NCI-H146 (cell line): ENCODE data around the gene ELAC2.

Experiments used
- DNase-seq: peaks from one replicate; lab custom pipeline; 2025; lab: John Stamatoyannopoulos, UW

The ELAC2 gene

GRCh38 chr17:13017655-13018459 is at the start of gene ELAC2:
Gene ELAC2, minus strand, starts transcription at chr17:13018027. Its CDS starts 80 bp downstream, at chr17:13017947.
- peak; percentile 98 for DNase-seq

- DNase-seq = no peak
Measured at GRCh38 chr17:13065032-13065431, 47.2 kb upstream of the ELAC2 start.

- DNase-seq = no peak
Measured at GRCh38 chr17:13055131-13055530, 37.3 kb upstream of the ELAC2 start.

- no peak for DNase-seq
Measured at GRCh38 chr17:13054666-13055065, 36.8 kb upstream of the ELAC2 start.

GRCh38 chr17:13051915-13052314 is 34.1 kb upstream of the ELAC2 start:
- no peak for DNase-seq

- DNase-seq = no peak
Measured at GRCh38 chr17:13047011-13047606, 29.3 kb upstream of the ELAC2 start.

- no peak for DNase-seq
Measured at GRCh38 chr17:13046361-13046760, 28.5 kb upstream of the ELAC2 start.

- DNase-seq = no peak
Measured at GRCh38 chr17:13044572-13045065, 26.8 kb upstream of the ELAC2 start.

GRCh38 chr17:13038931-13039665 is 21.3 kb upstream of the ELAC2 start:
- no peak for DNase-seq

GRCh38 chr17:13036751-13037150 is 18.9 kb upstream of the ELAC2 start:
- no peak for DNase-seq

- no peak for DNase-seq
Measured at GRCh38 chr17:13035420-13035819, 17.6 kb upstream of the ELAC2 start.

- peak; percentile 31 for DNase-seq
Measured at GRCh38 chr17:13031718-13032350, 14.0 kb upstream of the ELAC2 start.

- DNase-seq = peak; percentile 38
Measured at GRCh38 chr17:13030459-13031300, 12.9 kb upstream of the ELAC2 start.

- DNase-seq = no peak
Measured at GRCh38 chr17:13030056-13030455, 12.2 kb upstream of the ELAC2 start.

- DNase-seq = no peak
Measured at GRCh38 chr17:13029340-13029739, 11.5 kb upstream of the ELAC2 start.

GRCh38 chr17:13027246-13027645 is 9.4 kb upstream of the ELAC2 start:
- no peak for DNase-seq

- no peak for DNase-seq
Measured at GRCh38 chr17:13025687-13026086, 7.9 kb upstream of the ELAC2 start.

- DNase-seq = no peak
Measured at GRCh38 chr17:13025258-13025627, 7.4 kb upstream of the ELAC2 start.

GRCh38 chr17:13024526-13025257 is 6.9 kb upstream of the ELAC2 start:
- DNase-seq = peak; percentile 65

GRCh38 chr17:13024016-13024415 is 6.2 kb upstream of the ELAC2 start:
- DNase-seq = peak; percentile 34
